Natural killer cell (primary cell): ENCODE data around the gene TRMT1. TPM values are rescaled to one million over a fixed set of nuclear protein-coding genes. Genes with fewer than 3 reads are reported as not detected.

Source experiments
- ATAC-seq, 3 donors: fragments of 150-1000 bp in 2 of 3; fragments of 200-7000 bp in 1 of 3; cut with Tn5 transposase; 1 replicate in 1 of 3; 2 replicates in 2 of 3; pipeline ENCODE4 v1.10.0; 2021; ENCODE audit warnings: mild to moderate bottlenecking in 2 of 3, moderate library complexity in 2 of 3
- DNase-seq, 2 donors: peaks; one replicate each; pipeline versions ENCODE4 v3.0.0 to v3.0.0-alpha.2; 2013 to 2021; ENCODE audit warnings: mixed read lengths in 1 of 2
- H3K27ac ChIP-seq: one replicate; pipeline ENCODE4 v1.5.1; 2013; ENCODE audit warnings: mild to moderate bottlenecking, low read length
- H3K27me3 ChIP-seq: one replicate; pipeline ENCODE4 v1.6.1; 2013; ENCODE audit warnings: low read length; ENCODE audit not compliant: control insufficient read depth, insufficient read depth
- H3K36me3 ChIP-seq: one replicate; pipeline ENCODE4 v1.6.1; 2013; ENCODE audit warnings: low read length; ENCODE audit not compliant: control insufficient read depth, insufficient read depth
- H3K4me1 ChIP-seq: one replicate; pipeline ENCODE4 v1.6.1; 2013; ENCODE audit warnings: low read length; ENCODE audit not compliant: control insufficient read depth, insufficient read depth
- H3K4me3 ChIP-seq: one replicate; pipeline ENCODE4 v1.5.1; 2013; ENCODE audit warnings: low read length
- H3K9me3 ChIP-seq: one replicate; pipeline ENCODE4 v1.6.1; 2013; ENCODE audit warnings: low read length; ENCODE audit not compliant: control insufficient read depth, insufficient read depth
- H3K27ac Mint-ChIP-seq, 2 donors: one replicate each; pipeline ENCODE4 v1.8.0; 2022; ENCODE audit warnings: mild to moderate bottlenecking in 2 of 2, mixed read lengths in 2 of 2, moderate library complexity in 1 of 2
- H3K27me3 Mint-ChIP-seq, 2 donors: one replicate each; pipeline ENCODE4 v1.8.0; 2022; ENCODE audit warnings: low read depth in 2 of 2, mixed read lengths in 2 of 2
- H3K36me3 Mint-ChIP-seq: one replicate; pipeline ENCODE4 v1.8.0; 2022; ENCODE audit warnings: mixed read lengths
- H3K4me1 Mint-ChIP-seq, 2 donors: one replicate each; pipeline ENCODE4 v1.8.0; 2022; ENCODE audit warnings: mixed read lengths in 2 of 2
- H3K4me3 Mint-ChIP-seq: one replicate; pipeline ENCODE4 v1.8.0; 2022; ENCODE audit warnings: mild to moderate bottlenecking, moderate library complexity, mixed read lengths
- H3K9me3 Mint-ChIP-seq, 2 donors: one replicate each; pipeline ENCODE4 v1.8.0; 2022; ENCODE audit warnings: mixed read lengths in 2 of 2
- WGBS: methylation state at CpG from one replicate; pipeline ENCODE4 v1.1.7; 2013; ENCODE audit warnings: missing lambda C conversion rate; ENCODE audit not compliant: insufficient coverage; 5-methylcytosine and 5-hydroxymethylcytosine counted together
- intact Hi-C: fragments of 100-400 bp; cut with micrococcal nuclease; formaldehyde crosslinking; loops from one replicate; pipeline ENCODE4 v1.14.2; 2022
- total RNA-seq, 4 donors: library from RNA; stranded (reverse); fragments of 120-200 nt in 1 of 4; gene quantifications; one replicate each; pipeline versions ENCODE4 v1.2.3 to v1.2.4, GENCODE V29; 2013 to 2022
- TF ChIP-seq, protein P1 (sequence below): fragments of 200-600 bp; IDR thresholded peaks from one replicate; pipeline ENCODE4 v1.8.0; 2022; ENCODE audit warnings: antibody characterized with exemption

The TRMT1 gene
- total RNA-seq, 3 donors from 2014 or later (not counting 1 experiment from before 2014, with no cell fraction given): 33.8 to 48.5 (median 42.2) TPM

DNA sequence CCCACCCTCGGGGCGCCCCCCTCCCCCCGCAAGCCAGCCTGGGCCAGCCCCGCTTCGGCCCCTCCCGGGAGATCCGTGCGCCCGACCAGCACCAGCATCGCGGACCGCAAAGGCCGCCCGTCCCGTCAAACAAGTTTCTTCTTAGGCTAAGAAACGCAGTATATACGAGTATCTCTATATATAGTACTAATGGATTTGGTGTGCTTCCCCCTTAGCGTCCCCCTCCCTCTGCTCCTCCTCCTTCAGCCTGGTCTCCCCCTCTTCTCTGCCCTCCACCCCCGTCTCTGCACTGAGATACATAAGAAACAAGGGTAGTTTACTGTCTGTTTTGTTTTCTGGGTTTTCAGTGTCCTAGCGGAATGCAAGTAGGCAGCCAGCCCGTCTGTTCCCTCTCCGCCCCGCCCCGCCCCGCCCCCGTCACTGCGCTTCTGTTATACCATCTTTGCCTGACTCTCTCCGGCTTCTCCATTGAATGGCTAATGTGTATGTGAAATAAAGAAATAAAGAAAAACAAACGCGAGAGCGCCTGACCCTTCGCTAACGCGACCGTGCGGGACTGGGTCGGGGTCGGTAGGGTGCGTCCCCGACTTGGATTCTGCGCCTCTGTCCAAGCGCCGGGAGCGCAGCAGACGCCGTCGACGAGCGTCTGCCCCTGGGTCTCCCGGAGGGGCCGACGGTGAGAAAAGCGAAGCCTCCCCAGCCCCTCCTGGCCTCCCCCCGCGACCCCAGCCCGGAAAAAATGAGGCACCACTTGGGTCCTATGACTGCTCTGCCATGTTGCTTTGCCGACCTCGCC lies 18.1 kb downstream of the TRMT1 start:
- DNase-seq (peak in 1 of 2 donors; percentile 66), ATAC-seq (no peak)
- no peaks in the 10 kb centered on the region for H3K36me3 Mint-ChIP-seq
- H3K9me3 ChIP-seq: no peaks in the 10 kb centered on the region
- TF ChIP-seq, protein P1, sequence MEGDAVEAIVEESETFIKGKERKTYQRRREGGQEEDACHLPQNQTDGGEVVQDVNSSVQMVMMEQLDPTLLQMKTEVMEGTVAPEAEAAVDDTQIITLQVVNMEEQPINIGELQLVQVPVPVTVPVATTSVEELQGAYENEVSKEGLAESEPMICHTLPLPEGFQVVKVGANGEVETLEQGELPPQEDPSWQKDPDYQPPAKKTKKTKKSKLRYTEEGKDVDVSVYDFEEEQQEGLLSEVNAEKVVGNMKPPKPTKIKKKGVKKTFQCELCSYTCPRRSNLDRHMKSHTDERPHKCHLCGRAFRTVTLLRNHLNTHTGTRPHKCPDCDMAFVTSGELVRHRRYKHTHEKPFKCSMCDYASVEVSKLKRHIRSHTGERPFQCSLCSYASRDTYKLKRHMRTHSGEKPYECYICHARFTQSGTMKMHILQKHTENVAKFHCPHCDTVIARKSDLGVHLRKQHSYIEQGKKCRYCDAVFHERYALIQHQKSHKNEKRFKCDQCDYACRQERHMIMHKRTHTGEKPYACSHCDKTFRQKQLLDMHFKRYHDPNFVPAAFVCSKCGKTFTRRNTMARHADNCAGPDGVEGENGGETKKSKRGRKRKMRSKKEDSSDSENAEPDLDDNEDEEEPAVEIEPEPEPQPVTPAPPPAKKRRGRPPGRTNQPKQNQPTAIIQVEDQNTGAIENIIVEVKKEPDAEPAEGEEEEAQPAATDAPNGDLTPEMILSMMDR: no peak
- H3K4me1 Mint-ChIP-seq: peaks cover 25 to 57% of the 10 kb centered on the region in 2 donors
- peaks cover 91% of the 10 kb centered on the region for H3K4me1 ChIP-seq
- H3K4me3 ChIP-seq: peak overlapping the region; percentile 32
- intact Hi-C loops: no loop called here
- no peaks in the 10 kb centered on the region for H3K36me3 ChIP-seq
- peak overlapping the region; percentile 55 for H3K27ac ChIP-seq
- peaks cover 8 to 20% of the 10 kb centered on the region in 2 donors for H3K27me3 Mint-ChIP-seq
- H3K27ac Mint-ChIP-seq: peak overlapping the region; percentile 51 to 94
- WGBS: 7% methylated on average over 42 of the region's 58 CpGs
- peak overlapping the region; percentile 80 for H3K4me3 Mint-ChIP-seq
- H3K27me3 ChIP-seq: peaks cover 36% of the 10 kb centered on the region
- peaks cover 3% of the 10 kb centered on the region in 2 donors for H3K9me3 Mint-ChIP-seq

DNA sequence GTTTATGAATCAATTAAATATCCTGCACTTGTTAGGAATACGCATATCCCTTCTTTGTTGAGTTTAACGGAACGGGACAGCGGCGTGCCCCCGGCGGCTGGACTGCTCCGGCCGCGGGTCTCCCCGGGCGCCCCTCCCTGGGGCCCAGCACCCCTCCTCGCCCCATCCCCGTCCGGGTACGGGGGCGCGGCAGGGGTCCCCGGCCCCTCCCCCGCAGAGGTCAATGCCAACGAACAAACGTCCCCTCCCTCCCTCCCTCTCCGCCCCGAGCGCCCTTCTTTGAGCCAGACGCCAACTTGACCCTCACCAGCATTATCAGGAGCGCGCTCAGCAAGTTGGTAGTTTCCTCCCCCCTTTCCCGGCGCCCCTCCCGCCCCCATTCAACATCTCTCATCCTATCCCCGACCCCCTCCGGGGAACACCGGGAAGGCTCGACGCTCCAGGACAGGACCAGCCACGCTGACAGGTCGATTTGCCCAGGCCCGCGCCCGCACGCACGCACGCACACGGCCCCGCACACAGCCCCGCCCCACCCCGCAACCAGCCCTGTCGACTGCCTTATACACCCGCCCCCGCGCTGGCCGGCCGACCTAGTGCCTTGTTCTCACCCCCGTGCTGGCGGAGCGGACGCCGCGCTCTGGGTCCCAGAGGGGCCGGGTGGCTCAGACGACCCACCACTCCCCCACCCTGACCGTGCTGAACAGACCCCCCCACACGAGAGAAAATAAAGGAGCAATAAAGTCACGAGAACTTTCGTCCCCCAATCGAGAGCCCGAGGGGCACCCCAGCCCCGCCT lies 18.9 kb downstream of the TRMT1 start:
- TF ChIP-seq, protein P1: no peak
- peaks cover 3% of the 10 kb centered on the region in 2 donors for H3K9me3 Mint-ChIP-seq
- WGBS: under 1% methylated on average over 67 of the region's 69 CpGs
- no peaks in the 10 kb centered on the region for H3K9me3 ChIP-seq
- H3K4me3 ChIP-seq: peak overlapping the region; percentile 4
- peaks cover 83% of the 10 kb centered on the region for H3K4me1 ChIP-seq
- peak overlapping the region; percentile 32 for H3K27ac ChIP-seq
- DNase-seq (peak in 1 of 2 donors; percentile 32), ATAC-seq (no peak)
- peaks cover 36% of the 10 kb centered on the region for H3K27me3 ChIP-seq
- H3K36me3 Mint-ChIP-seq: no peaks in the 10 kb centered on the region
- H3K36me3 ChIP-seq: no peaks in the 10 kb centered on the region
- H3K27ac Mint-ChIP-seq: peak overlapping the region; percentile 51 to 94
- peaks cover 8 to 20% of the 10 kb centered on the region in 2 donors for H3K27me3 Mint-ChIP-seq
- peaks cover 25 to 50% of the 10 kb centered on the region in 2 donors for H3K4me1 Mint-ChIP-seq
- intact Hi-C loops: no loop called here
- peak overlapping the region; percentile 68 for H3K4me3 Mint-ChIP-seq

DNA sequence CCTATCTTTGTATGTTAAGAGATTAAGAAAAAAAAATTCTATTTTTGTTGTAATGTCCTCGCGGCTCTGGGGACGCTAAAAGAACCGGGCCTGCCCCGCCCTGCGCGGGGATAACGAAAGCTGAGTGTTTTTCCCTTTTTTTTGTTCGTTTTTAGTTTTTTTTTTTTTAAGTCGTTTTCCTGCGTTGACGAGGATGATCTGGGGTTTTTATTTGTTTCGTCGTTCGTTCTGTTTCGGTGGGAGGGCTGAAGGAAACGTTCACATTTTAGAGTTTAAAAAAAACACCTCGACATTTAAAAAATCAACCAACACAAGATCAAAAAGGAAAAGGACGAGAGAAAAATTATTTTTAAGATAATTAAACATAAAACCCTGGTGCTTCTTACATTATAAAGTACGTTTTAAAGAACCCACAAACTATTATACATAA lies 19.5 kb downstream of the TRMT1 start:
- peaks cover 8 to 20% of the 10 kb centered on the region in 2 donors for H3K27me3 Mint-ChIP-seq
- Histone ChIP-seq H3K4me1 (peaks cover 77% of the 10 kb centered on the region), H3K27me3 (peaks cover 36% of the 10 kb centered on the region), H3K9me3 (no peaks in the 10 kb centered on the region), H3K27ac (peak overlapping the region; percentile 32), H3K4me3 (peak overlapping the region; percentile 4), H3K36me3 (no peaks in the 10 kb centered on the region)
- peaks cover 25 to 44% of the 10 kb centered on the region in 2 donors for H3K4me1 Mint-ChIP-seq
- H3K36me3 Mint-ChIP-seq: no peaks in the 10 kb centered on the region
- peak overlapping the region; percentile 40 for H3K4me3 Mint-ChIP-seq
- ATAC-seq (no peak), DNase-seq (peak in 1 of 2 donors; percentile 51)
- peaks cover 3% of the 10 kb centered on the region in 2 donors for H3K9me3 Mint-ChIP-seq
- intact Hi-C loops: no loop called here
- H3K27ac Mint-ChIP-seq: no peak overlapping the region
- 4% methylated on average over 10 of the region's 20 CpGs for WGBS
- TF ChIP-seq, protein P1: no peak
